ENCODE data around the gene HEPH.
"Not testable (repeated sequence)": the region's sequence is repeated elsewhere in the genome, so short reads cannot be mapped to it uniquely, and the experiment has no call there.

Gene HEPH, protein sequence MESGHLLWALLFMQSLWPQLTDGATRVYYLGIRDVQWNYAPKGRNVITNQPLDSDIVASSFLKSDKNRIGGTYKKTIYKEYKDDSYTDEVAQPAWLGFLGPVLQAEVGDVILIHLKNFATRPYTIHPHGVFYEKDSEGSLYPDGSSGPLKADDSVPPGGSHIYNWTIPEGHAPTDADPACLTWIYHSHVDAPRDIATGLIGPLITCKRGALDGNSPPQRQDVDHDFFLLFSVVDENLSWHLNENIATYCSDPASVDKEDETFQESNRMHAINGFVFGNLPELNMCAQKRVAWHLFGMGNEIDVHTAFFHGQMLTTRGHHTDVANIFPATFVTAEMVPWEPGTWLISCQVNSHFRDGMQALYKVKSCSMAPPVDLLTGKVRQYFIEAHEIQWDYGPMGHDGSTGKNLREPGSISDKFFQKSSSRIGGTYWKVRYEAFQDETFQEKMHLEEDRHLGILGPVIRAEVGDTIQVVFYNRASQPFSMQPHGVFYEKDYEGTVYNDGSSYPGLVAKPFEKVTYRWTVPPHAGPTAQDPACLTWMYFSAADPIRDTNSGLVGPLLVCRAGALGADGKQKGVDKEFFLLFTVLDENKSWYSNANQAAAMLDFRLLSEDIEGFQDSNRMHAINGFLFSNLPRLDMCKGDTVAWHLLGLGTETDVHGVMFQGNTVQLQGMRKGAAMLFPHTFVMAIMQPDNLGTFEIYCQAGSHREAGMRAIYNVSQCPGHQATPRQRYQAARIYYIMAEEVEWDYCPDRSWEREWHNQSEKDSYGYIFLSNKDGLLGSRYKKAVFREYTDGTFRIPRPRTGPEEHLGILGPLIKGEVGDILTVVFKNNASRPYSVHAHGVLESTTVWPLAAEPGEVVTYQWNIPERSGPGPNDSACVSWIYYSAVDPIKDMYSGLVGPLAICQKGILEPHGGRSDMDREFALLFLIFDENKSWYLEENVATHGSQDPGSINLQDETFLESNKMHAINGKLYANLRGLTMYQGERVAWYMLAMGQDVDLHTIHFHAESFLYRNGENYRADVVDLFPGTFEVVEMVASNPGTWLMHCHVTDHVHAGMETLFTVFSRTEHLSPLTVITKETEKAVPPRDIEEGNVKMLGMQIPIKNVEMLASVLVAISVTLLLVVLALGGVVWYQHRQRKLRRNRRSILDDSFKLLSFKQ

GRCh38 chrX:66163849-66164411, at the start of gene HEPH:
Gene HEPH, plus strand, starts transcription at chrX:66164247. Its CDS starts 6,324 bp downstream, at chrX:66170571.
- DNase-seq (ENCODE audit: low read depth): no peak

- DNase-seq (ENCODE audit: low read depth): not testable (repeated sequence)
Observed at GRCh38 chrX:66118722-66119121, 45.3 kb upstream of the HEPH start.

- DNase-seq (ENCODE audit: low read depth): not testable (repeated sequence)
Observed at GRCh38 chrX:66121354-66121753, 42.7 kb upstream of the HEPH start.

DNA sequence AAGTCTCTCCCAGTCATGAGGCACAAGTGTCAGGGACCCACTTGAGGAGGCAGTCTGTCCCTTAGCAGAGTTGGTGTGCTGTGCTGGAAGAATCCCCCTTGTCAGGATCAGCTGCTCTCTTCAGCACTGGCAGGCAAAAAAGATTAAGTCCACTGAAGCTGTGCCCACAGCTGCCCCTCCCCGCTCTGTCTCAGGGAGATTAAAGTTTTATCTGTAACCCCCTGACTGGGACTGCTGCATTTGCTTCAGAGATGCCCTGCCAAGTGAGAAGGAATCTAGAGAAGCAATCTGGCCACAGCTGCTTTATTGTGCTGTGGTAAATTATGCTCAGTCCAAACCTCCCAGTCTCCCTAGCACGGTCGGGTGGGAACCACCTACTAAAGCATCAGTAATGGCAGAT, 37.4 kb upstream of the HEPH start:
- no peak for DNase-seq (ENCODE audit: low read depth)

DNA sequence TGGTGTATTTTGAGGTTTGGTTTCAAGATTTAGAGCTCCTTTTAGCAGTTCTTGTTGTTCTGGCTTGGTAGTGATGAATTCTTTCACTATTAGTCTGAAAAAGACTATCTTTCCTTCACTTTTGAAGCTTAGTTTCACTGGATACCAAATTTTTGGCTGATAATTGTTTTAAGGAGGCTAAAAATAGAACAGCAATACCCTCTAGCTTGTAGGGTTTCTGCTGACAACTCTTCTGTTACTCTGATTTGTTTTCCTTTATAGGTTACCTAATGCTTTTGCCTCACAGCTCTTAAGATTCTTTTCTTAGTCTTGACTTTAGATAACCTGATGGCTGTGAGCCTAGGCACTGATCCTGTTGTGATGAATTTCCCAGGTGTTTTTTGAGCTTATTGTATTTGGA, 33.6 kb upstream of the HEPH start:
- no peak for DNase-seq (ENCODE audit: low read depth)

DNA sequence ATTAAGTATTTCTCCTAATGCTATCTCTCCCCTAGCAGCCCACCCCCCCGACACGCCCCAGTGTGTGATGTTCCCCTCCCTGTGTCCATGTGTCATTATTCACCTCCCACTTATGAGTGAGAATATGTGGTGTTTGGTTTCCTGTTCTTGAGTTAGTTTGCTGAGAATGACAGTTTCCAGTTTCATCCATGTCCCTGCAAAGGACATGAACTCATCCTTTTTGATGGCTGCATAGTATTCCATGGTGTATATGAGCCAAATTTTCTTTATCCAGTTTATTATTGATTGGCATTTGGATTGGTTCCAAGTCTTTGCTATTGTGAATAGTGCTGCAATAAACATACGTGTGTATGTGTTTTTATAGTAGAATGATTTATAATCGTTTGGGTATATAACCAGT, 28.8 kb upstream of the HEPH start:
- DNase-seq (ENCODE audit: low read depth): not testable (repeated sequence)

DNA sequence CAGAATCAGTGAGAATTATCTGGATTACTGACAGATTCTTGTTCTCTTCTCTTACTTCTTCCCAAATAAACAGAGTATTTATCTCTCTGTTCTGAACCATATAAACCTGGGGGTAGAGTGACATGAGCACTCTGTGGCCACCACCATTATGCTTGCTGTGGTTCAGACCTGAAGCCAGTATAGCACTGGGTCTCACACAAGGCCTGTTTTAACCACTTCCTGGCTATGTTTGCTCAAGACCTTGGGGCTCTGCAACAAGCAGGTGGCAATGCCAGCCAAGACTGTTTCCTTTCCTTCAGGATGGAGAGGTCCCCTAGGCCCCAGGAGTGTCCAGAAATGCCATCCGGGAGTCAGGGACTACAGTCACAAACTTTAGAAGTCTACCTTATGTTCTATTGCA, 21.7 kb upstream of the HEPH start:
- no peak for DNase-seq (ENCODE audit: low read depth)

- no peak for DNase-seq (ENCODE audit: low read depth)
Observed at GRCh38 chrX:66144258-66144657, 19.8 kb upstream of the HEPH start.

- DNase-seq (ENCODE audit: low read depth): no peak
Observed at GRCh38 chrX:66149519-66149918, 14.5 kb upstream of the HEPH start.

DNA sequence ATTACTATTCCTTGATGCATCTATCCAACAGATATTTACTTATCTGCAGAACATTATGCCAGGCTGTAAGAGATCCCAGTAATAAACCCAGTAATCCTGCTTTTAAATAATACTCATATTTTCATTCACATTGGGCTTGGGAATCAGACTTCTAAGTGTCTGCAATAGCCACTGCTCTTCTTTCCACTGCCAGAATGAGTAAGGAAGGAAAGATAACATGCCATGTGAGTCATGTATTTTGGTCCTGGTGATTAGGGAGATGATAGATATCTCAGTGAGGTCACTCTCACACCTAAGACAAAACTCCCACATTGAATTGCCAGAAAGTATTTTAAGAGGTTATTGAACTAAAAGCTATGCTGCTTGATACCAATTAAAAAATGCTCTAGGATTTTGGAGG, 13.9 kb upstream of the HEPH start:
- DNase-seq (ENCODE audit: low read depth): no peak

DNA sequence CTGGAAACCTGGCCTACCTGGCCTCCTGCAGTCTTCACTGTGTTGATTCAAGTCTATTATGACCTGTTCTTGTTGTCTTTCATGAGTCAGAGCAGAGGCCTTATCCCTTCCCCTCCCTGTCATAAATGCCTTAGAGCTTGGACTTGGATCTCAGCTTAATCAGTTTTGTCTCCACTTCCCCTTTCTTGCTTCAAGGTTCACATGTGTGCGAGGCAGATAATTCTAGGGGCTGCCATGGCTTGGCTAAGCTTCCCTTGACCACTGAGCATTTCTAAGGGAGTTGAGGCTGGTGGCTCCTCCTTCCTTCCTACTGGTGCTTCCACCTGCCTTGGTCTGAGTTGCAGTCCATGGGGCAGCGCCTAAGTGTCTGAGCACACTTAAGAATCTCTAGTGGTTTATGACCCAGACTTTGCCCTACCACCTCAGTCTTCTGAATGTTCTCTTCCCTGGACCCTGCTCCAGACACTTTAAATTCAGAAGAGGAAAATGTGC, 1.7 kb upstream of the HEPH start:
- DNase-seq (ENCODE audit: low read depth): no peak

DNA sequence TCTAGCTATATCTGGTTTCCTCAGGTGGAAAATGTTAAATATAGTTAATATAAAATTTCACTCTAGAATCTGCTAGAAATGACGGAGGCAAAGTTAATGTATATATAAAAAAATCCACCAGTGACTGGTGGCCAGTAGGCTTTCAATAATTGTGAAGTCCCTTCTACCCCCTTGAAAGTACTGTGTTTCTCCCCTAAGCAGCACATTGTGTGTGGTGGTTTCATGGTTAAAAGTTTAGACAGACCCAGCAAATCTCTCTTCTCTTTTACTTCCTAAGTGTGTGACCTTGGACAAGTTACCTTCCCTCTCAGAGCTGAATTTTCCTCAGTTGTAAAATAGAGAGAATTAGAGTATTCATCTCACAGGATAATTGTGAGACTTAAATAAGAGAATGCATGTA, 600 bp upstream of the HEPH start:
- no peak for DNase-seq (ENCODE audit: low read depth)

DNA sequence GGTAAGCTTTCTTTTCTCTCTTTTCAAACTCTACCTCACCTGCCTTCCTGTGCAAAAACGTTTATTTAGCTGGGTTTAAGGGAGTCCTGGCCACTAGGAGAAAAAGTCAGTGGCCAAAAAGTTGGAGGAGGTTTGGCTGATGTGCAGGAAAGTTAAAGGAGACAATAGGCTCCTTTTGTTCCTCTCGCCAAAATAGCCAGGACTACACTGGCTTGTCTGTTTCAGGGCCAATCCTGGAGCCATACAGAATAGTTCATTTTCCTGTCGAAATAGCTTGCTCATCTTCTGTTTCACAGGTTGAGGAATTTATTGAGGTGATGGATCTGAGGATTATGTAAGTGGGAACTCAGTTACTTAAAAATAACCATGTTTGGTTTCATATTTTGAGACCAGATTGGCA, 423 bp downstream of the HEPH start:
- DNase-seq (ENCODE audit: low read depth): no peak

DNA sequence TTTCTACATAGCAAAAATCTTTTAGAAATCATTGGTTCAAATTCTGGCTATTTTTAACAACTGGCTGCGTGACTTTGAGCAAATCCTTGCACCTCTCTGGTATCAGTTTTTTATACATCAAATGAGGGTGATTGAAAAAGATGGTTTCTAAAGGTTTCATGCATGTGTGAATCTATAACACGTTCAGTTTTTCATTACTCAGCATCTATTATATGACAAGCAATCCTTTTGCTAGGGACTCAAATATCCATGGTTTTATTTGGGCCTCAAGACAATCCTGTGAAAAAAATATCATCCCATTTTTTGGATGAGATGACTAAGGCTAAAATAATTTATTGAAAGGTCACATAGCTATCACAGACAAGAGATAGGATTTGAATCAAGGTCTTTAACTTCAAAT, 884 bp downstream of the HEPH start:
- no peak for DNase-seq (ENCODE audit: low read depth)

- DNase-seq (ENCODE audit: low read depth): no peak
Observed at GRCh38 chrX:66166671-66167070, 2.6 kb downstream of the HEPH start.

DNA sequence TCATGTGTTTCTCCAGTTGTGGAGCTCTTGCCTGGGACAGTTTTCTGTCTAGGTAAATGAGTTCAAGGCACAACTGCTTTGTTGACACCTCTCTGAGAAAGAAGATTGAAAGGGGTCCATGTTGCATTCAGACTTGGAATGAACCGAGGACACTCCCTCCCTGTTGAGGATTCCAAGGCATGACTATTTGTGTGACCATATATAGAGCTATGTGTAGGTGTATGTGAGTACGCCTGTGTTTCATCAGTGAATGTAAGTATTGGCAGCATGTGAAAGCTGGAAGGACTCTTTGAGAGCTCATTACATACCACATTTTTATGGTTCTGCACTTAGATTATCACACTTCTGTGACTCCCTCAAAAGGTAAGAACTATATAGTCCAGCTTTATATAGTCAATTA, 3.4 kb downstream of the HEPH start:
- no peak for DNase-seq (ENCODE audit: low read depth)

DNA sequence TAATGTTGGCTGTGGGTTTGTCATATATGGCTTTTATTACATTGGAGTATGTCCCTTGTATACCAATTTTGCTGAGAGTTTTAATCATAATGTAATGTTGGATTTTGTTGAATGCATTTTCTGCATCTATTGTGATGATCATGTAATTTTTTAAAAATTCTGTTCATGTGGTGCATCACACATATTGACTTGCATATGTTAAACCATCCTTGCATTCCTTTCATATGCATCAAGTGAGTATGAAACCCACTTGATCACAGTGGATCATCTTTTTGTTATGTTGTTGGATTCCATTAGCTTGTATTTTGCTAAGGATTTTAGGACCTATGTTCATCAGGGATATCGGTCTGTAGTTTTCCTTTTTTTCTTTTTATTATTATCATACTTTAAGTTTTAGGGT, 12.1 kb downstream of the HEPH start:
- DNase-seq (ENCODE audit: low read depth): no peak

GRCh38 chrX:66191563-66191962, 27.5 kb downstream of the HEPH start:
- DNase-seq (ENCODE audit: low read depth): no peak

- DNase-seq (ENCODE audit: low read depth): no peak
Observed at GRCh38 chrX:66193821-66194220, 29.8 kb downstream of the HEPH start.

DNA sequence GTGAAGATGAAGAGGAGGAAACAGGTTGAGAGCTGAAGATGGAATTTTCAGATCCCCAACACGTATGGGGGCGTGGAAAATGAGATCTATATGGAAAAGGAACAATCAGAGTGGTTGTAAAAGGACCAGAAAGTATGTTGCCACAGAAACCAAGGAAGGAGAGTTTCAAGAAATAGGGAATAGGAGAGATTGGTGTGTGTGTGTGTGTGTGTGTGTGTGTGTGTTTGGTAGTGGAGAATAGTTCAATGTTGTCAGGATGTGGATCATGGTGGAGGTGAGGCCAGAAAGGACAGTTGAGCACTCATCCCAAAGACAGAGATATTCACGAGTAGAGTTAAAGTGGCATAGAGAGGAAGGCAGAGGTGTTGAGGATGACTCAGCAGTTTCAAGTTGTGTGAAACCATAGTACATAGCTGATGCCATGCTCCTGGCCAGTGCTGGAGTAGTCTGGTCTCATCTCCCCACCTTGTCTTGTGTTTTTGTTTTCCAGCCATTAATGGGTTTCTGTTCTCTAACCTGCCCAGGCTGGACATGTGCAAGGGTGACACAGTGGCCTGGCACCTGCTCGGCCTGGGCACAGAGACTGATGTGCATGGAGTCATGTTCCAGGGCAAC, 36.1 kb downstream of the HEPH start:
- no peak for DNase-seq (ENCODE audit: low read depth)
